GM18907 (cell line): Measurements from ENCODE around the gene CLSTN2.

Experiments
- ATAC-seq: cut with Tn5 transposase; IDR thresholded peaks from one replicate; pipeline ENCODE4 v1.9.1; 2021; ENCODE audit warnings: mild to moderate bottlenecking, moderate library complexity; ENCODE audit not compliant: unreplicated experiment

The CLSTN2 gene

GRCh38 chr3:139941580-139941979, 6.6 kb downstream of the CLSTN2 start:
- ATAC-seq, result no peak

DNA sequence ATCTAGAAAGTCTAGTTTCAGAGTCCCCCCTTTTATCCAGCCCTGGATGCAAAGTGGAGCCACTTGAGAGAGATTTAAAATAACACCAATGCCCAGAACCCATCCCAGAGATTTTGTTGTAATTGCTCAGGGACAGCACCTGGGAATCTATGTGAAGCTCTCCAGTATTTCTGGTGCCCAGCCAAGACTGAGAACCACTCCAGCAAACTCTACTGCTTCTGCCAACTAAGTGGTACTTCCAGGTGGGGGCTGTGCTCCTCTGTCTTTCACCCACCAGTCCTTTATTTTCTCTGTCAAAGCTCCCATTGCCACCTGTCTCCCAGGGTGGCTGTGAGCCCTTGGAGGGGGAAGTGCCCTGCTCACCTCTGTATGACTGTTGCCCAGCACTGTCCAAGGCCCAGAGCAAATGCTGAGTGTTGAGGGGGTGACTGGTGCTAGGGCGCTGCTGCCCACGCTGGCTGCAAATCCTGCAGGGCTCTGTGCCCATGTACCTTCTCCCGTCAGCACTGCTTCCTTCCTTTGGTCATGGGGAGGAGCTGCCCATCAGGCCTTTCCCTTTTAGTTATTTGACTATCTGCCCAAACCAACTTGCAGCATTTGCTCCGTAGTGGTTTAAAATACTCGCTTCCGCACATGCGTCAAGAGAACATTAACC, 9.4 kb downstream of the CLSTN2 start:
- no peak for ATAC-seq

GRCh38 chr3:139945386-139945785, 10.4 kb downstream of the CLSTN2 start:
- ATAC-seq, result no peak

DNA sequence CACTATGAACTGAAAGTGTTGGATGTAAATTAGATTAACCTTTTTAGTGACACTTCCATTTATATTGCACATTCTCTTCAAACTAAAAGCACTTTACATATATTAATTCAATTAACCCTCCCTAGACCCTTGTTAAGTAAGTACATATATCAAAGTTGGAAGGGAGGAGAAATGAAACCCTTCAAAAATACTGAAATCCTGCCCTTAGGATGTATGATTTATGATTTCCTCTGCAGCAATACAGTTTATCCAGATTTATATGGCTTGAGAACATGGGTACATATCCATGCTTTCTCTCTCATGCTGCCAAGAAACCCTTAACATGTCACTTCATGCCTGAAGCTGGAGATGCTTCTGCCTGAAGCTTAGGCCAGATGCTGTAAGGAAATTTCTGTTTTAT, 11.0 kb downstream of the CLSTN2 start:
- ATAC-seq, result no peak

- ATAC-seq, result no peak
Measured at GRCh38 chr3:139948467-139948866, 13.5 kb downstream of the CLSTN2 start.

DNA sequence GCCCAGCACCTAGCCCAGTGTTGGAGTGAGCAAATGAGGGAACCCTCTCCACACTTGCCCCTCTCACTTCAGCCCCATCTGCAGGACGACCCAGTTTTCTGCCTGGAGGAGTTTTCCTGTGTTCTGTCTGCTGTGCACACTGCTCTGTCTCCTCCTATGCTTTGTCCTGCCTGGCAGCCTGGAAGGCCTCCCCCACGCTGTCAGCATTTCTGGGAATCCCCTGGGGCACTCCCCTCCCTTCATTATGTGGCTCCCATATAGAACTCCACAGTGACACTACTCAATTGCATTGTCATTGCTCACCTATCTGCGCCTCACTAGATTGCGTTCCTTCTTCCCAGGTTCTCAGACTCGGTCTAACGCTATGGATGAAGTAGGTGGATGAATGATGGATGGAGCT, 13.9 kb downstream of the CLSTN2 start:
- no peak for ATAC-seq

DNA sequence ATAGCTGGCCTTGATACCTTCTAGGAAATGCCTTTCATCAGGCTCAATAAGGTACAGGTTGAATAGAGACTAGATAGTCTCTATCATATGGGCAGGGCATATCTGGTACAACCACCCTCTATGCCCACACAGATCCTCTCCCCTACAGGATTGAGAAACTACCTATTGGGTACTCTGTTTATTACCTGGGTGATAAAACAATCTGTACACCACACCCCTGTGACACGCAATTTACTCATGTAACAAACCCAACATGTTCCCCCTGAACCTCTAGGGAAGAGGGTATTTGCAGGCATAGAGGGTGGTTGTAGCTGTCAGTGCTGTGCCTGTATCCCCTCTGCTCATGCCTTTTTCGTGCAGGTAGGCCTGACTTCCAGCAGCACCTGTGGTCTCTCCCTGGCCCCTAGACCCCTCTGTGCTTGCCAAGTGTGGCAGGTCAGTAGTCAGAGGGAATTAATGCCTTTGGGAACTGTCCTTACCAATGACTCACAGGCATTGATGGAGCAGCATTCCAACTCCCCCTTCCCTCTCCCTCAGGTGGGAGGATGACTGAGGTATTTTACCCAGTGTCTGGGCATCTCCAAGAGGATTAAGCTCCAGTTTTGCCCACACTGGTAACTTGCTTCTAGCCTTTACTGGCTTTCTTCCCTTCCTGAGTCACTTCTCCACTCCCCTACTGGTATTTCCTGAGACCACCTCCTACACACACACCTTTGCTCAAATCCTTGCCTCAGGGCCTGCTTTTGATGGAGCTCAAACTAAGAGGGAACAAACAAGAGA, 18.3 kb downstream of the CLSTN2 start:
- ATAC-seq, result no peak

DNA sequence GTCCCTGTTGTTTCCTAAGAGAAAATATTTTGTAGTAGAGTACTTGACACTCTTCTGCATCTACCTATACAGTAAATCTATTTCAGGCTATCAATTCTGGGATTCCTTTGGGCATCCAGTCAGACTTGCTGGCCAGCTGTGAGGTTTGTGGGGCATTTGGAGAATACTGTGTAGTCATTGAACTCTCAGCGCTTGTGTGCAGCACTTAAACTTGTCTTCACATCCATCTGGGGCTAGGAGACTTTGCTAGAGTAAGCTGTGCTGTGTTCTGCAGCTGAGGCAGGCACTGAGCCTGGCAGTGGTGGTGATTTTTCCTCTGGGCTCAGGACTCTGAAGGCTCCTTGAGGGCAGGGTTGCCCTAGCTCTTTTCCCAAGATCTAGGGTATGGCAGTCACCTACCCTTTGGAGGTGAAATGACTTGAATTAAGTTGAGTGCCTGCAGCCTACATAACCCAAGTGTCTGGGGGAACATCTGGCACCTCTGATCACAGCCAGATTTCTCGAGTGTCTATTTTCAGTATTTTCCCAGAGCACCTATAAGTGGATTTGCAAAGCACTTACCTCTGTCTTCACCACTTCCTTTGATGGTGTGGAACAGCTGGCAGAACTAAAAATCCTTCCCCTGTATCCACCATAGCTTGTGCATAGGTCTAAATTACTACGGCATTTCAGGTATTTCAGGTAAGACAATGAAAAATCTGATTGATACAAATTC, 19.3 kb downstream of the CLSTN2 start:
- ATAC-seq, result no peak

GRCh38 chr3:139957844-139958243, 22.9 kb downstream of the CLSTN2 start:
- no peak for ATAC-seq

DNA sequence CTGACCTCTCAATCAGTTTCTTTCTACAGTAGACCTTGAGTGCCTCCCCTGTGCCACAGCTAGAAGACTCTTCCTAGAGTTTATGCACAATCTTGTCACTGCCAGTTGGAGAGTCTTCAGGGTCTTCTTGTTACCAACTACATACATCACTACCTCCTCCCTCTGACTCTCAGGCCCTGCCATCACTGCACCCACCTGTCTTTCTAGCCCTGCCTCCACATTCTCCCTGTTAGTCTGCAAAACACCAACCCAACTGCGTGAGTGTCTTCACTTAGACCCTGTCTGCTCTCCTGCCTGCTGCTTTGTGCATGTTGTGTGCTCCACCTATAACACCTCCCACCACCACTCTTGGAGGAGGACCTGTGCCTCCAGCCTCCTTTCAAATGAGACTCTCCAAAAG, 34.4 kb downstream of the CLSTN2 start:
- ATAC-seq, result no peak

GRCh38 chr3:139970526-139970925, 35.5 kb downstream of the CLSTN2 start:
- ATAC-seq, result no peak

- no peak for ATAC-seq
Measured at GRCh38 chr3:139974809-139975425, 39.9 kb downstream of the CLSTN2 start.

GRCh38 chr3:139975594-139976365, 40.8 kb downstream of the CLSTN2 start:
- no peak for ATAC-seq

DNA sequence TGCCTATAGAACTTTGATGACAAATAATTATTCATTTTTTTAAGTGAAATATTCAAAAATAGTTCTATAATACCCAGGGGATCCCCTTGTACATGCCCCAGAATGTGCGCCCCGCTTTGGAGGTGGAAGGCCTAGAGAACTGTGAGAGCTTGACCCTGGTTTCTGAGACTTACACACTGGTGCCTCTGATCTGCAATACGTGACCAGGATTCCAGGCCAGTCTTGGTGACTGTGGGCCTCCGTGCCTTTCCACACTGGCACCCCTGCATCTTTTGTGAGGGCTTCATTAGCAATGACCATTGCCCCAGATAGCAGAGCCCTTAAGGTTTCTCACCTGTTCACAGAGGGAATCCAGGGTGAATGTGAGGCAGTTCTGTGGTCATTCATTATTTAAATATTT, 44.0 kb downstream of the CLSTN2 start:
- no peak for ATAC-seq

DNA sequence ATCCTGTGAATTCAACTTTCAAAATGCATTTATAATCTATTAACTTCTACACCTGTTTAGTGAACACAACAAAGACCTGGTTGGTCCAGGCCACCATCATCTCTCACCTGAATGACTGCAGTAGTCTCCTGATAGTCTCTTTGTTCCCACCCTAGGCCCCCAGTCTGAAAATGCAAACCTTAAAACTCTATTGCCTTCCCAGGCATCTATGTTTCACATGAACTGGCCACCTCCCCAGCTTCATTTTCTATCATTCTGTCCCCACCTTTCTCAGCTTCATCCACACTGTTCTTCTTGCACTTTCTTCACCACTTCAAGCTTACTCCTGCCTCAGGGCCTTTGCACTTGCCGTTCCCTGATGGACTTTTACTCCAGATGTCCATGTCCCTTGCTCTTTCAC, 45.0 kb downstream of the CLSTN2 start:
- no peak for ATAC-seq

- ATAC-seq, result no peak
Measured at GRCh38 chr3:139982404-139982803, 47.4 kb downstream of the CLSTN2 start.

- no peak for ATAC-seq
Measured at GRCh38 chr3:139985576-139985975, 50.6 kb downstream of the CLSTN2 start.

DNA sequence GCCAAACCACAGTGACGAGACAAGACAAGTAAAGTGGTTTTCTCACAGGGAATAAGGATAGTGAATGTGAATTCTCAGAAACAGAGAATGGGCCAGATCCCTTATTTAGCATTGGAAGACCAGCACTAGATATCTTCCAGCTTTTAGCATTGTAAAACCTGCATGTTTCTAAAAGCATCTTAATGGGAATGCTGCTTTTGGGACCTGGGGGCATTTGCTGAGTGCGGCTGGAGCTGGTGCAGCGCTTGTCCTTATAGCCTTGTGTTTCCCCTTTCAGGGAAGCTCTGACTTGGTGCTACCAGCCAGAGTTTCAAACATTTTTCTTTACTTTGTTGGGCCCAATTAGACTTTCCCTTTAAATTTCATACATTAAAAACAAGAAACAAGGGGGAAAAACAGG, 52.9 kb downstream of the CLSTN2 start:
- no peak for ATAC-seq

GRCh38 chr3:139988472-139989156, 53.6 kb downstream of the CLSTN2 start:
- ATAC-seq, result no peak

- no peak for ATAC-seq
Measured at GRCh38 chr3:139994891-139995290, 59.9 kb downstream of the CLSTN2 start.
